ENCODE results near the gene ARL5C.

Gene ARL5C

DNA sequence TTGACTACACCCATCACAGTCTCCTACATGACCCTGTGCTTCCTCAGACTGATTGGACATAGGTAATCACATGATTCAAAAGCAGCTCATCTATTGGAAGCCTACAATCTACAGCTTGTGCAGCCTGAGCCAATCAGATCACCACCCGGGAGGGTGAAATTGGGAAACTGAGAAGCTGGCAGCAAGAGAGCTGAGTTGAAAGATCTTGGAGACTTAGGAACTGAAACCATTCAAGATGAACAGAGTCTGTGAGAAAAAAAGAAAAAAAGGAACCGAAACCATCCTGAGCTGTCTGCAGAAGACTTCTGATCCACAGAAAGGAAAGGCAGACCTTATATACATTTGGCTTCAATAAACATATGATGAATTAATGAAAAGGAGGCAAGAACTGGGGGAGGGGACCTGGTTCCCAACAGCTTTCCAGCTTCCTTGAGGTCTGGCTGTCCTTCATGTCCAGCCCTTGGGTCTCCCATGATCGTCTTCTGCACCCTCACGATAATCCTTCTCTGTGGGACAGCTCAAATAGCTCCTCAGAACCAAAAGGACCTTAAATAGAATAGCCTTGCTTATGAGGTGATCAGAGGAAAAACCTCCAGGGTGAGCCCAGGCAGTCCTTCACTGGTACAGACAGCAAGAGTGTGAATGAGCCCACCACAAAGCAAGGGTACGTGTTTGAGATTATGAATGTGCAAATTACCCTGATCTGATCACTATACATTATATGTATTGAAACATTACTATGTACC, 47.1 kb downstream of the ARL5C start:
- CTCF ChIA-PET = no interaction called here
- no peak for DNase-seq (ENCODE audit: low spot score)
- no peak overlapping the region for H3K27ac ChIP-seq
- POLR2A ChIA-PET (ENCODE audit: low non-redundant PET) = no interaction called here
- TF ChIP-seq, protein P1, sequence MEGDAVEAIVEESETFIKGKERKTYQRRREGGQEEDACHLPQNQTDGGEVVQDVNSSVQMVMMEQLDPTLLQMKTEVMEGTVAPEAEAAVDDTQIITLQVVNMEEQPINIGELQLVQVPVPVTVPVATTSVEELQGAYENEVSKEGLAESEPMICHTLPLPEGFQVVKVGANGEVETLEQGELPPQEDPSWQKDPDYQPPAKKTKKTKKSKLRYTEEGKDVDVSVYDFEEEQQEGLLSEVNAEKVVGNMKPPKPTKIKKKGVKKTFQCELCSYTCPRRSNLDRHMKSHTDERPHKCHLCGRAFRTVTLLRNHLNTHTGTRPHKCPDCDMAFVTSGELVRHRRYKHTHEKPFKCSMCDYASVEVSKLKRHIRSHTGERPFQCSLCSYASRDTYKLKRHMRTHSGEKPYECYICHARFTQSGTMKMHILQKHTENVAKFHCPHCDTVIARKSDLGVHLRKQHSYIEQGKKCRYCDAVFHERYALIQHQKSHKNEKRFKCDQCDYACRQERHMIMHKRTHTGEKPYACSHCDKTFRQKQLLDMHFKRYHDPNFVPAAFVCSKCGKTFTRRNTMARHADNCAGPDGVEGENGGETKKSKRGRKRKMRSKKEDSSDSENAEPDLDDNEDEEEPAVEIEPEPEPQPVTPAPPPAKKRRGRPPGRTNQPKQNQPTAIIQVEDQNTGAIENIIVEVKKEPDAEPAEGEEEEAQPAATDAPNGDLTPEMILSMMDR (conservative IDR thresholded peaks at IDR 0.05; ENCODE audit: low read depth) = no peak

DNA sequence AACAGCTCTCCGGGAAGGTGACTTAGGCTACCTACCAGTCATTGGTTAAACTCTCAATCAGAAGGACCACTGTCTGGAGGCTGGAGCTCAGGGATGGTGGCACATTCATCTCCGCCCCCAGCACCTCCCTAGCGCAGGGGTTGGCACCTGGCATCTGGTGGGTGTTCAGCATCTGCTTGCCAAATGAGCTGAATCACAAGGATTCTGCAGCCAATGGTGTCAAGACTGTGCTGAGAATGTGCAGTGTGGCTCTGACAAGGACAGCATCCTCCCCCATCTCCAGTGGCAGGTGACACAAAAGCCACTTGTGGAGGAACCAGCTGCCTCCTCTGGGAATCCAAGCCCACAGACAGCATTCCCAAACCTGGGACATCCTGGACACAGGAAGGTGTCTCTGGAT, 49.7 kb downstream of the ARL5C start:
- H3K27ac ChIP-seq = no peak overlapping the region
- POLR2A ChIA-PET (ENCODE audit: low non-redundant PET) = no interaction called here
- no peak for DNase-seq (ENCODE audit: low spot score)
- CTCF ChIA-PET = no interaction called here
- TF ChIP-seq, protein P1 (conservative IDR thresholded peaks at IDR 0.05; ENCODE audit: low read depth) = no peak

DNA sequence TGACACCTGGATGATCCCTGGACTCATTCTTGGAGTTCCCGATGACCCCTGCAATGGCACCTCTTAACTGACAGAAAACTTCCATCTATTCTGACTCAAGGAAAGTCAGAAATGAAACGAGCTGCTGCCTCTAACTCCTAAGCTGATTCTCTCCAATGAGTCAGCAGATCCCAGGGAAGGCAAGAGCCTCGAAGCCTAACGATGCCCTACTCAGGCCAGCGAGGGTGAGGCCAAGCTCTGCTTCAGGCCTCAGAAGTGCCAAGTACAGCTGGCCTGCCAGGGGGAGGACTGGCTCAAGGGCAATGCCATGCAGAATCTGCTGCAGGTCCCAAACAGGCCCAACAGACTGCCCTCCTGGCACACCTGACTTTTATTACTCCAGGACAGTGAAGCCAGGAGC, 50.8 kb downstream of the ARL5C start:
- POLR2A ChIA-PET (ENCODE audit: low non-redundant PET) = interaction anchor here (0.6 kb wide), 1 partner anchor 56 kb away, joined by 4 read pairs; no protein-coding TSS in a partner anchor
- no peak overlapping the region for H3K27ac ChIP-seq
- CTCF ChIA-PET = interaction anchor here (0.7 kb wide), 1 partner anchor 447 kb away, joined by 3 read pairs; no protein-coding TSS in a partner anchor
- TF ChIP-seq, protein P1 (conservative IDR thresholded peaks at IDR 0.05; ENCODE audit: low read depth) = no peak
- DNase-seq (ENCODE audit: low spot score) = no peak

DNA sequence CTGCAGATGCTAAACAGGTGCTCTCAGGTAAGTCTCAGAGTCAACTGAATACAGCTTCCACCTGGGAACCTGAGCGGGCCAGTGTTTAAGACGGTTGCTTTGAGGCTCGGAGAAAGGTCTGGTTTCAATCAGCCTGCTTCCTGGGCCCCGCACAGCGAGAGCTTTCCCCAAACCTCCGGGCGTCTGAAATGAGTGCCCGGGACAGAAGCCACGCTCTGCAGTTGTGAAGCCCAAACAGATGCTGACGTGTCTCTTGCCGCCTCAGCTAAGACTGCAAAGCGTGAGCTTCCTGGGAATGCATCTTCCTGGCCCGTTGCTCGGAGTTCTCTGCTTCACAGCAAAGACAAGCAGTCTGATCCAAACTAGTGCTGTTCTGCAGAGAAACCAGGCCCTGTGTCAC, 51.2 kb downstream of the ARL5C start:
- POLR2A ChIA-PET (ENCODE audit: low non-redundant PET) = interaction anchor here (0.6 kb wide), 1 partner anchor 56 kb away, joined by 4 read pairs; no protein-coding TSS in a partner anchor

DNA sequence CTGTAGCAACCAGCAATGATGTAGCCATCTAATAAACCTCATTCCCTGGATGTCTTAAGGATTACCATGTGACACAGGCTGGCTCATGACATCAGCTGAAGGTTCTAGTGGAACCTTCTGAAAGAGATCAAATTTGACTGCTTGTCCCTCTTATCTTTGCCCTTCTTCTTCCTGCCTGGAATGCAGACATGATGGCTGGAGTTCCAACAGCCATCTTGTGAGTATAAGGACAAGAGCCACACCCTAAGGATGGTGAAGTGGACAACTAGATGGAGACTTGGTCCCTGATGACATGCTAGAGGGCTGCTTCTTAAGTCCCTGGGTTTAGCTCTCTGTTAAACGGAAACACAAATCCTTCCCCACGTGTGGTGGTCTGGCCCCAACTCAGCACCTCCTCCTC, 52.1 kb downstream of the ARL5C start:
- POLR2A ChIA-PET (ENCODE audit: low non-redundant PET) = no interaction called here
- TF ChIP-seq, protein P1 (conservative IDR thresholded peaks at IDR 0.05; ENCODE audit: low read depth) = no peak
- DNase-seq (ENCODE audit: low spot score) = no peak
- CTCF ChIA-PET = interaction anchor here (0.6 kb wide), 1 partner anchor 30 kb away, joined by 4 read pairs; no protein-coding TSS in a partner anchor
- H3K27ac ChIP-seq = no peak overlapping the region

More for the DNA sequence above, 51.2 kb downstream of the ARL5C start:
- DNase-seq (ENCODE audit: low spot score) = no peak
- TF ChIP-seq, protein P1 (conservative IDR thresholded peaks at IDR 0.05; ENCODE audit: low read depth) = no peak
- H3K27ac ChIP-seq = no peak overlapping the region
- CTCF ChIA-PET = no interaction called here

DNA sequence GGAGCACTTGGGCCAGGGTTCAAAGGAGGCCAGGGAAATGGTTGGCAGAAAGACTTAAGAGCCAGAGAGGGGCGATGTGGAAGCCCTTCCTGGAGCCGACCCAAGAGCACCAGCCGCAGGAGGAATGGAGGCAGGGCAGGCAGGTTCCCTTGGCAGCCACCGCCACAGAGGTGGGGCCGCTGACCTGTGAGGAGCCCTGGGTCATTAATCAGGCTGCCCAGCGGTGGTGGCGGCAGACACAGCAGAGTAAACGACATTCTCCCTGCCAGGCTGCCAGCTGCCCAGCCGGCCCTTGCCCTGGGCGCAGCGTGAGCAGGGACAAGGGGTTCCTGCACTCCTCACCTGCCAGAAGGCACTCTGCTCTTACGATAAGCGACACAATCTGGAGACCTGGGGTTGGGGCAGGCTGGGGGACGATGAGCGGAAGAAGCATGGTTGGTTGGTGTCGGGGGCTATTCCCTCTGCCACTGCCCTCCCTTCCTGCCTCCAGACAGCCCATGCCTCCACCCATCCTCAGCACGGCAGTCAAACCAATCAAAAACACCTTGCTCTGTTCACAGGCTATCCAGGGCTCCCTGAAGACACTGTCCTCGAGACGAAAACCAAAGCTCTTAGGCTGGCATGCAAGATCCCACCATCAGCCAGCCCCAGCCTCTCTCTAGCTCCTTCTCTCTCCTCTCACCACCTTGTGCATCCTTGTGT, 55.4 kb downstream of the ARL5C start:
- no peak for DNase-seq (ENCODE audit: low spot score)
- ChIA-PET POLR2A (ENCODE audit: low non-redundant PET) (no interaction called here), CTCF (no interaction called here)
- TF ChIP-seq, protein P1 (conservative IDR thresholded peaks at IDR 0.05; ENCODE audit: low read depth) = no peak
- no peak overlapping the region for H3K27ac ChIP-seq

Measured in RWPE1 (cell line).